Muscle layer of colon (tissue), 2 donors: Measurements from ENCODE around the gene MST1R.
A peak's percentile ranks its signal among the peaks of the same experiment; 100 is the strongest.
"Not testable (repeated sequence)": the region's sequence is repeated elsewhere in the genome, so short reads cannot be mapped to it uniquely, and the experiment has no call there.

Source experiments
- H3K27ac ChIP-seq: one replicate; pipeline ENCODE4 v1.7.0; 2013; ENCODE audit warnings: low read depth, mild to moderate bottlenecking, low read length, moderate library complexity
- H3K27me3 ChIP-seq, 2 donors: one replicate each; pipeline ENCODE4 v1.7.0; 2013; ENCODE audit warnings: low read length in 2 of 2, mild to moderate bottlenecking in 2 of 2; ENCODE audit not compliant: insufficient read depth in 2 of 2, control insufficient read depth in 1 of 2
- H3K36me3 ChIP-seq: one replicate; pipeline ENCODE4 v1.7.0; 2013; ENCODE audit warnings: mild to moderate bottlenecking, low read length; ENCODE audit not compliant: insufficient read depth
- H3K4me1 ChIP-seq: one replicate; pipeline ENCODE4 v1.7.0; 2013; ENCODE audit warnings: mild to moderate bottlenecking, low read length; ENCODE audit not compliant: insufficient read depth
- H3K4me3 ChIP-seq, 2 donors: one replicate each; pipeline ENCODE4 v1.7.0; 2013; ENCODE audit warnings: low read length in 2 of 2, low read depth in 1 of 2, mild to moderate bottlenecking in 1 of 2, moderate library complexity in 1 of 2
- H3K9ac ChIP-seq: one replicate; pipeline ENCODE4 v1.7.0; 2013; ENCODE audit warnings: low read length
- H3K9me3 ChIP-seq: one replicate; pipeline ENCODE4 v1.7.0; 2013; ENCODE audit warnings: mild to moderate bottlenecking, low read length
- donor health status: abdominal sarcoma.
- donor health status: Adenocarcinoma of cecum.

The MST1R gene

DNA sequence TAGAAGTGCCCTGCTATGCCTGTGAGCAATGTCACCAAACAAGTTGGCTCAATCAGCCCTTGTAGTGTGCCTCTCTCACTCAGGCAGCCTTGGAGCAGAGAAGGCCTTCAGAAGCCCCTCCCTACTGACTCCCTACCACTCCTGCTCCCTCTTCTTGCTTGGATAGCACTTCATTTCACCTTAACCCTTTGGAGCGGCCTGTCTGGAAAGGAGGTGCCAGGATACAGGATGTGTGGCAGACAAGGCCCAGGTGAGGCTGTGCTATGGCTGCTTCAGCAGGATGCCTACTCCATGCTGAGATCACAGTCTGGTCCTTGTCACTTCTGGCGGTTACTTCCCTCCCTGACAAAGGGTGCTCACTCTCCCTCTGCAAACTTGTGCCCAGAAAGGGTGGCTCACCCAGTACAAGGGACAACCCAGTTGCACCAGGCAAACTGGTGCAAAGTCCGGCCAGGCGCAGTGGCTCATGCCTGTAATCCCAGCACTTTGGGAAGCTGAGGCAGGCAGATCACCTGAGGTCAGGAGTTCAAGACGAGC lies 24.9 kb upstream of the MST1R start:
- H3K4me1 ChIP-seq = peaks cover 16% of the 10 kb centered on the region
- H3K27ac ChIP-seq = no peak overlapping the region
- H3K27me3 ChIP-seq = no peaks in the 10 kb centered on the region
- H3K4me3 ChIP-seq = peak overlapping the region in 1 of 2 donors; percentile 95
- no peaks in the 10 kb centered on the region for H3K36me3 ChIP-seq
- H3K9ac ChIP-seq = no peak overlapping the region
- no peaks in the 10 kb centered on the region for H3K9me3 ChIP-seq

DNA sequence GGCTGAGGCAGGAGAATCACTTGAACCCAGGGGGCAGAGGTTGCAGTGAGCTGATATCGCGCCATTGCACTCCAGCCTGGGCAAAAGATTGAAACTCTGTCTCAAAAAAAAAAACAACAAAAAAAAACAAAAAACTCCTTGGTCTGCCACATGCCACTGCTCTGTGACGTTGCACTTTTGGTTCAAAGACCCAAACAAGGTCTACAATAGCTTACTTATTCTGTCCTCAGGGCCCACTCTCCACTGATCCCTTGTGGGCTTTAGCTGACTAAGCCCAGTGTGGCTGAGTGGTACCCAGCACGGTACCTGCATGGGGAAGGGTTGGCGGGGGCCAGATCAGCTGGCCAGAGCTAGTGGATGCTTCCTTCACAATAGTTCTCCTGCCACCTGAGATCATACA lies 24.1 kb upstream of the MST1R start:
- Histone ChIP-seq H3K9ac (no peak overlapping the region), H3K36me3 (no peaks in the 10 kb centered on the region), H3K27me3 (no peaks in the 10 kb centered on the region), H3K4me1 (peaks cover 16% of the 10 kb centered on the region), H3K27ac (no peak overlapping the region), H3K4me3 (no peak overlapping the region), H3K9me3 (no peaks in the 10 kb centered on the region)

DNA sequence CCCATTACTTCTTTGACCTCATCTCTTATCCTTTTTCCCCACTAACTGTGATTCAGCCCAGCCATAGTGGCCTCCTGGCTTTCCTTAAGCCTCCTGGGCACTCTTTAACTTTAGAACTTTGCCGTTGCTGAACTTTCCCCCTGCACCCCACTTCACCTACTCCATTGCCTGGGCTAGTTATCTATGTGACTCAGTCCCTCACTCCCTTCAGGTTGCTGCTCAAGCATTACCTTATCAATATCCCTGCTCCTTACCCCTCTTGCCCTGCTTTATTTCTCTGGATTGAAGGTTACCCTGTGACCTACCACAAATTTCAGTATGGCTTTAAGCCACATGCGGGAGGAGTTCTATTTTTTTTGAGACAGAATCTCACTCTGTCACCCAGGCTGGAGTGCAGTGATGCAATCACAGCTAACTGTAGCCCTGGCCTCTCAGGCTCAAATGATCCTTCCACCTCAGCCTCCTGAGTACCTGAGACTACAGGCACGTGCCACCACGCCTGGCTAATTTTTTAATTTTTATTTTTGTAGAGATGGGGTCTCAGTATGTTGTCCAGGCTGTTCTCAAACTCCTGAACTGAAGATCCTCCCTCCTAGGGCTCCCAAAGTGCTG lies 22.6 kb upstream of the MST1R start:
- Histone ChIP-seq H3K27ac (no peak overlapping the region), H3K36me3 (no peaks in the 10 kb centered on the region), H3K4me1 (peaks cover 16% of the 10 kb centered on the region), H3K9me3 (no peaks in the 10 kb centered on the region), H3K9ac (no peak overlapping the region), H3K4me3 (no peak overlapping the region), H3K27me3 (no peaks in the 10 kb centered on the region)

DNA sequence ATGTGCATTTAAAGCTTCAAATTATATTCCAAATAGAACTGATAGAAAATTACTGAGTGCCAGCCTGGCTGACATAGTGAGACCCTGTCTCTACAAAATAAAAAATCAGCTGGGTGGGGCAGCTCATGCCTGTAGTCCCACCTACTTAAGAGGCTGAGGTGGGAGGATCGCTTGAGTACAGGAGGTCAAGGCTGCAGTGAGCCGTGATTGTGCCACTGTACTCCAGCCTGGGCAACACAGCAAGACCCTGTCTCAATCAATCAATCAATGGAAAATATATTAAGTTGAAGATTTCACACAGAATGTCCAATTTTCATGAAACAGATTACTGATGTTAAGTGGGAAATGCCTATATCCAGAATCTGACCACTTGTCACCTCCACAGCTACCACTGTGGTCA lies 21.8 kb upstream of the MST1R start:
- no peak overlapping the region for H3K4me3 ChIP-seq
- no peak overlapping the region for H3K27ac ChIP-seq
- H3K9me3 ChIP-seq = no peaks in the 10 kb centered on the region
- peaks cover 14% of the 10 kb centered on the region for H3K4me1 ChIP-seq
- no peaks in the 10 kb centered on the region for H3K36me3 ChIP-seq
- H3K9ac ChIP-seq = no peak overlapping the region
- no peaks in the 10 kb centered on the region for H3K27me3 ChIP-seq

DNA sequence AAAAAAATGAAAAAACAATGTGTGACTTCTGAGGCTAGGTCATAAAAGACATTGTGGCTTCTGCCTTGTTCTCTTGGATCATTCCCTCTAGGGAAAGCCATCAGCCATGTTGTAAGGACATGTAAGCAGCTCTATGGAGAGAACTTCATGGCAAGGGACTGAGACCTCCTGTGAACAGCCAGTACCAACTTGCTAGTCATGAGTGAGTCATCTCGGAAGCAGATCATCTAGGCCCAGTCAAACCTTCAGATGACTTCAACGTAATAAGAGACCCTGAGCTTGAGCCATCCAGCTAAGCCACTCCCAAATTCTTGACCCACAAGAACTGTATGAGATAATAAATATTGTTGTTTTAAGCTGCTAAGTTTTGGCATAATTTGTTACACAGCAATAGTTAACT lies 21.0 kb upstream of the MST1R start:
- Histone ChIP-seq H3K9ac (no peak overlapping the region), H3K36me3 (no peaks in the 10 kb centered on the region), H3K4me1 (peaks cover 8% of the 10 kb centered on the region), H3K27me3 (no peaks in the 10 kb centered on the region), H3K4me3 (no peak overlapping the region), H3K9me3 (no peaks in the 10 kb centered on the region), H3K27ac (no peak overlapping the region)

DNA sequence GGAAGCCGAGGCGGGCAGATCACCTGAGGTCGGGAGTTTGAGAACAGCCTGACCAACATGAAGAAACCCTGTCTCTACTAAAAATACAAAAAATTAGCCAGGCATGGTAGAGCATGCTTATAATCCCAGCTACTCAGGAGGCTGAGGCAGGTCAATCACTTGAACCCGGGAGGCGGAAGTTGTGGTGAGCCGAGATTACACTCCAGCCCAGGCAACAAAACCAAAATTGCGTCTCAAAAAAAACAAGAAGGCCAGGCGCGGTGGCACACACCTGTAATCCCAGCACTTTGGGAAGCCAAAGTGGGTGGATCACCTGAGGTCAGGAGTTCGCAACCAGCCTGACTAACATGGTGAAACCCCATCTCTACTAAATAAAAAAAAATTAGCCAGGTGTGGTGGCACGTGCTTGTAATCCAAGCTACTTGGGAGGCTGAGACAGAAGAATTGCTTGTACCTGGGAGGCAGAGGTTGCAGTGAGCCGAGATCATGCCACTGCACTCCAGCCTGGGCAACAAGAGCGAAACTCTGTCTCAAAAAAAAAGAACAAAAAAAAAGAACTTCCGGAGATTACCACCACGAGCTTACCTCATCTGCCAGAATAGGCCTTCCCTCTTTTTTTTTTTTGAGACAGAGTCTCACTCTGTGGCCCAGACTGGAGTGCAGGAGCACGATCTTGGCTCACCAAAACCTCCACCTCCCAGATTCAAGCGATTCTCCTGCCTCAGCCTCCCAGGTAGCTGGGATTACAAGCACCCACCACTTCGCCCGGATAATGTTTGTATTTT lies 14.3 kb upstream of the MST1R start:
- not testable (repeated sequence) for H3K27me3 ChIP-seq, H3K9ac ChIP-seq, H3K4me1 ChIP-seq, H3K4me3 ChIP-seq, H3K9me3 ChIP-seq, H3K27ac ChIP-seq, H3K36me3 ChIP-seq

DNA sequence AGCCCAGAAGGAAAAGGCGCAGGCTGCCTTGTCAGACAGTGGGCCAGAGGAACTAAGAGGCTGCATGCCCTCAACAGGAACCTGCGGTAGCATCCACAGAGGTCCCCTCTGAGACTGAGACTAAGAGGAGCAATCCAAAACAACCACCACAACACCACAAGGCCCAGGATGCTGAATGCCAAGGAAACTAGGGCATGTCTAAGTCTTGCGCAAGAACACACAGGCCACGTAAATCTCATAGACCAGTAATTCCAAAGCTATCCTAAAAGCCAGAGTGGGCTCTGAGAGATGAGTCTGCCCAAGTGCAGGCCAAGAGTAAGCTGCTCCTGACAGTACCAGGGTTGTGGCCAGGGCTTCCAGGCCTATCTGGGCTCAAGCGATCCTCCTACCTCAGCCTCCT lies 13.0 kb upstream of the MST1R start:
- Histone ChIP-seq H3K27ac (no peak overlapping the region), H3K4me1 (no peaks in the 10 kb centered on the region), H3K27me3 (no peaks in the 10 kb centered on the region), H3K36me3 (no peaks in the 10 kb centered on the region), H3K9me3 (no peaks in the 10 kb centered on the region), H3K4me3 (no peak overlapping the region), H3K9ac (no peak overlapping the region)

DNA sequence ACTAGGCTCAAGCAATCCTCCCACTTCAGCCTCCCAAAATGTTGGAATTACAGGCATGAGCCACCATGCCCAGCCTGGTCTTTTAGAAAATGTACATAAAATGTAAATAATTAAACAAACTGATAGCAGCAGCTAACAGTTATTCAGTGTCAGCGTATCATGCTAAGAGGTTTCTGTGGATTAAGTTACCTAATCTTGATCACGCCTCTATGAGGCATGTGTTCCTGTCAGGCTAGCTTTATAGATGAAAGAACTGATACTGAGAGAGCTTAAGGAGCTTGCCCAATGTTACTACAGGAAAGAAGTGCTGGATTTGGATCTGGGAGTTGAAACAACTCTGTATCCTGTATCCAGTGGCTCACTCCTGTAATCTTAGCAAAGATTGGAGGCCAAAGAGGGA lies 11.2 kb upstream of the MST1R start:
- H3K9ac ChIP-seq = no peak overlapping the region
- H3K36me3 ChIP-seq = peaks cover 3% of the 10 kb centered on the region
- no peaks in the 10 kb centered on the region for H3K4me1 ChIP-seq
- H3K27me3 ChIP-seq = no peaks in the 10 kb centered on the region
- H3K9me3 ChIP-seq = no peaks in the 10 kb centered on the region
- no peak overlapping the region for H3K27ac ChIP-seq
- H3K4me3 ChIP-seq = no peak overlapping the region

DNA sequence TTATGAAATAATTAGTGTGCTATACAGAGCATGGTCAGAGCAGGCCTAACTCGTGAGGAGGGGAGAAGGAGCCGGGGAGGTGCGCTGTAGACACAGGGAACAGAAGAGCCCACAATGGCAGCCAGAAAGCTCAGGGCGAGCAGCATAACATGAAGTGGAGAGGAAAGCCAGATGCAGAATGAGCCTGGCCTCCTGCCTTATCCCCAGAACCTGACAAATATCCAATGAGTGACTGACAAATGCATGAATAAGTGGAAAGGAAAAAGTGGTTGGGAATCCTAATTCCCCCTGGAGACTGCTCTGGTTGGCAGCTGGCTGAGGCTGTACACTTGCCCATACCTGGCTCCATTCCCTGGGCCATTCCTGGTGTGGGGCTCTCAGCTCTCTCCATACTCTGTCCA lies 9.2 kb upstream of the MST1R start:
- Histone ChIP-seq H3K27ac (no peak overlapping the region), H3K9me3 (no peaks in the 10 kb centered on the region), H3K27me3 (no peaks in the 10 kb centered on the region), H3K4me3 (no peak overlapping the region), H3K36me3 (peaks cover 11% of the 10 kb centered on the region), H3K4me1 (no peaks in the 10 kb centered on the region), H3K9ac (no peak overlapping the region)

DNA sequence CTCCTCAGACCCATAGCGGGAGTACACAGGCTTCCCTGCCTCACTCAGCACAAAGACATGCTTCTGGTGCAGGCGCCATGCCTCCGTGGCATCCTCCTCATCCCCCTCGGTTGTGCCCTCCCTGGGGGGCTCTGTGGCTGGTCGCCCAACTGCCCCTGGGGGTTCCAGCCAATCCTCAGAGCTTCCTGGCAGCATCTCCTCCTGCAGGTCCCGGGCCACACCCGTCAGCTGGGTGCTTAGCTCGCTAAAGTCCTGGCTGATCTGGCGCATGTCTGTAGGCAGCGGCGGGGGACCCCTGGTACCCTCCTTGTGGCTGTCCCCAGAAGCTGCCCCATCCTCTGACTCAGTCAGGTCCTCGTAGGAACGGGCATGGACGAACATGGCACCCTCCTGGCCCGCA lies 7.9 kb upstream of the MST1R start:
- Histone ChIP-seq H3K9ac (no peak overlapping the region), H3K9me3 (no peaks in the 10 kb centered on the region), H3K36me3 (peaks cover 11% of the 10 kb centered on the region), H3K4me1 (no peaks in the 10 kb centered on the region), H3K27ac (no peak overlapping the region), H3K4me3 (no peak overlapping the region), H3K27me3 (no peaks in the 10 kb centered on the region)

DNA sequence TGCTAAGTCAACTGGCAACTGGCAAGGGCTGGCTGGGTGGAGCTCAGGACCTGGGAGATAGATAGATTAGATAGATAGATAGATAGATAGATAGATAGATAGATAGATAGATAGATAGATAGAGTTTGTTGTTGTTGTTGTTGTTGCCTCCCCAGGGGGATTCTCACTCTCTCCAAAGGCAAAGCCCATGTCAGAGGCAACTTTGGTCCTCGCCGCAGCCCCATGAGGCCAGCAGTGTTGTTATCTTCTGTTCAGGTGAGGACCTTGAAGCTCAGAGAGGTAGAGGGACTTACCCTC lies 7.4 kb upstream of the MST1R start:
- Histone ChIP-seq H3K36me3 (peaks cover 11% of the 10 kb centered on the region), H3K4me1 (peaks cover 1% of the 10 kb centered on the region), H3K4me3 (no peak overlapping the region), H3K27ac (no peak overlapping the region), H3K9me3 (no peaks in the 10 kb centered on the region), H3K9ac (no peak overlapping the region), H3K27me3 (no peaks in the 10 kb centered on the region)
